GM18868 (cell line): ENCODE measurements around the gene FAM174B.

Experiments used
- ATAC-seq: cut with Tn5 transposase; IDR thresholded peaks from one replicate; pipeline ENCODE4 v1.9.1; 2021; ENCODE audit warnings: mild to moderate bottlenecking, moderate library complexity; ENCODE audit not compliant: unreplicated experiment

Gene FAM174B

DNA sequence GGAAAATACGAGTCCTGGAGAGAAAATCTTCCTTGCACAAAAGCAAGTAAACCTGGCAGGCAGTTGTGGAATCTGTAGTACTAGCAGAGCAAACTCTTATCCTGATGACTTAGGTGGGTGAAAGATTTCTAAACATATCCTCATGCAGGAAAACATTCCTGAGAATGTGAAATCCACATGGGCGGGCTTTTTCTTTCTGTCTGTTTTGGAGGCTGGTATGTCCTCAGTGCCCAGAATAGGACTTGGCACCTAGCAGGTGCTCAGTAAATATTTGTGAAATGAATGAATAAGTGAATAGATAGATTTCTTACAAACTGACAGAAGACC lies 53.3 kb downstream of the FAM174B start:
- no peak for ATAC-seq

DNA sequence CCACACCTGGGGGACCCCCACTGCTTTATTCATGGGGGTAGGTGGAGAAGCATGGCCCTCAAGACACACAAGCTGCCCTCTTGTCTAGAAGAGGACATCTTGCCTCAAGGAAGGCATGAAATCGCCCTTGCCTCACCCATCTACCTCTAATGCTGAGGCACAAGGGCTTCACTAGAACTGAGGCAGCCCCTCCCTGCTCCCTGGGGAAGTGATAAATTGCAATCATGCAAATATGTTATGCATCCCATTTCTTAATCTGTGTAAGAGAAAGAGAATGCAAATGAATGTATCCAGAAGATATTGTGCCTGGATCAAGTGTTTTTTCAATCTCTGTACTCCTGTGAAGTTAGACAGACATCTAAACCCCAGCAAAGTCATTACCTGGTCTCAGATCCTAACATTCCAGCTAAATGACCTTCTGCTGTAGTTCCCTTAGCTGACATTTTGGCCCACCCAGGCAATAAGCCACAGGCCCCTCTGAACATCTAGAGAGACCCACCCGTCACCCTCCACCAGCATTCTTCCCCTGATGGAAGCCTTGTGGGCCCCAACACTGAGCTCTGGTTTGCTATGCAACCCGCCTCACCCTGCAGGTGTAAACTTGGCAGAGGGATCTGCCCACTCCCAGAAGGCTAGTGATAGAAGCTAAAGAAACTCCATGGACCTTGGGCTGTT lies 53.8 kb downstream of the FAM174B start:
- ATAC-seq = no peak

- ATAC-seq = no peak
These were observed 54.7 kb downstream of the FAM174B start for GRCh38 chr15:92600856-92601255.

- no peak for ATAC-seq
These were observed 56.1 kb downstream of the FAM174B start for GRCh38 chr15:92599394-92599970.

GRCh38 chr15:92597548-92597947 lies 58.0 kb downstream of the FAM174B start:
- ATAC-seq = no peak

- ATAC-seq = no peak
These were observed 59.0 kb downstream of the FAM174B start for GRCh38 chr15:92596623-92597022.

- ATAC-seq = no peak
These were observed 59.8 kb downstream of the FAM174B start for GRCh38 chr15:92595506-92596381.

- ATAC-seq = no peak
These were observed 64.3 kb downstream of the FAM174B start for GRCh38 chr15:92591275-92591674.

DNA sequence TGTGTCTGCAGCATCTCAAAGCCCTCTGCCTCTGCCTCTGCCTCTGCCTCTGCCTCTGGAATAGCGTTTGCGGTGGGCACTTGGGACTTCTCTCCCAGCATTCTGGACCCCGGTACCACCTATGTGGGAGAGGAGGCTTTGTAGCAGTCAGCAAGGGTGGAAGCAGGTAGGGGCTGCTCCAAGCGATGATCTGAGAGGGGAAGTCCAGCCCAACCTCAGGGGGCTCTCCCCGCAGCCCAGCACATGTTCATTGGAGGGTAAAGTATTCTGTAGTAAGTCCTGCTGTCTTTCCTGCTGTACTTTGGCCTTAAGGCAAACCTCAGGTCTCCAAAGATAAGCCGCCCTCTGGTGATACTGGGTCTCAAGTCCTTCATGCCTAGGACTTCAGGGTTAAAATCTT lies 68.6 kb downstream of the FAM174B start:
- ATAC-seq = peak; percentile 69

- ATAC-seq = no peak
These were observed 69.1 kb downstream of the FAM174B start for GRCh38 chr15:92586383-92586942.

- ATAC-seq = no peak
These were observed 71.5 kb downstream of the FAM174B start for GRCh38 chr15:92584105-92584504.

DNA sequence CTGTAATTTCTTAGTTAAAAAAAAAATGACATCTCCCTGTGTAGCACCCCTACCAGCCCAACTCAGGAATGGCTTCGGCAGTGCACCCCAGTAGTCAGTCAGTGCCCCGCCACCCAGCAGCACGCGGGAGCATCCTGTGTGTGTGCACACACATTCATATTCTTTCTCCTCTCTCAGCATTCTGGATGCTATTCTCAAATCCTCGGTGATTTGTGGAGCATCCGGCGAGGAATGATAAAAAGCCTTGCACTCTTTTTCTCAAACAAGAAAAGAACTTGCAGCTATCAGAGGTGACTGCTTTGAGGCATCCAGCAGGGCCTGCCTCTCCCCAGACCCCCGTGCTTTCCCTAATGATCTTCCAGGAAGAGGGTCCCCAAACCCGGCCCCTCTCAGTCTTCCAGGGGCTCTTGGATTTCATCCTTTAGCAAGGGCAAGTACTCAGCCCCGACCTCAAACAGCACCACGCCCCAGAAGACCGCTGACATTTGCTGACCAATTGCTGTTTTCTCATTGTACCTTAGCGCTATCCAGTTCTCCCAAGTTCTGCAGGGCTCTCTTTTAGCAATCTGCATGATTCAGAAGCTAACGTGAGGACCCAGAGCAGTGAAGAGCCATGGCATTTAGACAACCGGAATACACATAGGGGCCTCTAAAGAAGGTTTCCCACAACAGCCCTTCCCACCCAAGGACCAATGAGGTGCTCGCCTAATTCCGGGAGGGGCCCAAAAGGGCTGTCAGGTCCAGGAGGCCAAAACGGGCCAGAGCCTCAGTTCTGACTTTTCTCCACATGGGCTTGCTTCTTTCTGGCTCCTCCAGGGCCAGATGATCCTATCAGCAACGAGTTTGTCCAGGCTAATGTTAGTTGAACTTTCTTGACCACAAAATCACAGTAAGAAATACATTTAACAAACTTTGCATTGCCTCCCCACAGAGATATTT lies 72.2 kb downstream of the FAM174B start:
- no peak for ATAC-seq

- ATAC-seq = no peak
These were observed 73.4 kb downstream of the FAM174B start for GRCh38 chr15:92582206-92582605.

DNA sequence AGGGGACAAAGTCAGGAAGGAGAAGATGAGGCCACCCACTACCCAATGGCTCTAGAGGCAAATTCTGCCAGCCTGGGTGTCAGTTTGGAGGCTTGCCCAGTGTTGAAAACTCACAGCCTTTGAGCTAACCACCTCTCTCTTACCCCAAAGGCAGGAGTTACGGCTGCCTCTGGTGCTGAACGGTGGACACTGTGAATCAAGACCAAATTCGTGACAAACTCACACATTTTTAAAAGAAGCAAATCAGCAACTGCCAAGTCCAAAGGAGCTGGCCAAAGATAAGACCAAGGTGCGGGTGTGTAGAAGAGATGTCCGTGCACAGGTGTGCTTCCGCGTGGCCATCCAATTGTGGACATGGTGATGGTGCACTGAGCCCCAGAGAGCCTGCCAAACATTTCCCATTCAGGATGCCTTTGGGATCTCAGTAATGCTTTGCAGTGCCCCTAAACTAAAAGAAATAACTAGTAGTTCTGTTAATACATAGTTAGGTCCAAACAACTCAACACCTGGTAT lies 74.6 kb downstream of the FAM174B start:
- ATAC-seq = no peak

DNA sequence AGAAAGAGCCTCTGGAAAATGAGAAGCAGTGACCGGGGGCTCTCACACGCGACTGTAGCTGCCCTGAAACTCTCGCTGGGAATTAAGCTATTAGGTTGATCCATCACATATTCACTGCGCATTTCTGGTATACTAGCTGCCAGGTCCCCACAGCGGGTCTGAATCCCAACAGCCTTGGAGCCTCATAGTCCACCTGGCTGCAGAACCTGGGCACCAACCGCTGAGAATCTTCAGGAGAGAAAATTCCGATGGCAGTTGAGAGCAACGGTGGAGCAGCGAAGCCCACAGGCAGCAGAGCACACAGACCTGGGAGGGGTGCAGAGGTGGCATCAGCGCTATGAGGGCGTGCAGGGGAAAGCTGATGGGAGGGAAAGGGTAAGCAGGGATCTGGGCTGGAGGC lies 75.1 kb downstream of the FAM174B start:
- ATAC-seq = no peak

- no peak for ATAC-seq
These were observed 75.6 kb downstream of the FAM174B start for GRCh38 chr15:92579931-92580470.

DNA sequence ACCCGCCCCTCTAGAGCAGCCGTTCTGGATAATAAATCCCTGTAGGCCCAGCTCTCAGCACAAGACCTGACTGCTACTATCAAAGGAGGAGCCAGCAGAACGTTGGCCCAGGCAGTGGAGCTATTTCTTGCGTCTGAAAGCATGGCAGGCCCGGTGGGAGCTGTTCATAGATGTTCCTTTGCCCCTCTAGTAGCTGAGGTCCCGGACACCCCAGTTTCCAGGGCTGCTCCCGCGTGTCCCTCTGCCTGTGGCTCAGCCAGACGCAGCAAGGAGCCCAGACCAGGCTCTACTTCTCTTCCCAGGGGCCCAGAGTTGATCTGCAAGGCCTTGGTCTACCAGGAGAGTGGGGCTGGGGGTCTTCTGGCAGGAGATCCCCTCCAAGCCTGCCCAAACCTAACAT lies 76.1 kb downstream of the FAM174B start:
- ATAC-seq = no peak

GRCh38 chr15:92578096-92578835 lies 77.3 kb downstream of the FAM174B start:
- ATAC-seq = no peak

DNA sequence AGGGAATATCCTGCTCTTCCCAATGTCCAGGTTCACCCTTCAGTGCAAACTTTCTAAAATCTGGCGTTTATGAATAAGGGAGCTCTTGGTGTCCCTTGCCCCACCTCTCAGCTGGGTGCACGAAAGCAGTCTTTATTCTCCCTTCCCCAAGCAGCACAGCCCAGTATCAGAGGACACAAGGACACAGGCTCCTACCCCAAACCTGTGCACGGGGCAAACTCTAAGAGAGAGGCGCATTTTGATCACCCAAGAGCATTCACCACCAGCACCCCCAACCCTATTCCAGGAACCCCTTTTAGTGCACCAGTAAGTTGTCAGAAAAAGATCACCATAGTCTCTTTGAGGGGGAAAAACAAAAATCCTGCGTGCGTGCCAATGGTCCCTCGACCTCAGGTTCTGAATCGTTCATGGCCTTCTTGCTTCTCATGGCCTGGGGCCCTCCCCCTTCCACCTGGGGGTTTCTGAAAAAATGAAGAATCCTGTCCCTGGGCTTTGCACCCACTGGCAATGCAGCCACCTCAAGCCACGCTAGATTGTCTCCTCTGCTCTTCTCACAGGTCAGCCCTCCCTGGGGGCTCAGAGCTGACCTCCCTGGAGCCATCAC lies 78.9 kb downstream of the FAM174B start:
- no peak for ATAC-seq
